ENCODE data around the gene KDM4B.
A peak's percentile ranks its signal among the peaks of the same experiment; 100 is the strongest.

KDM4B gene

DNA sequence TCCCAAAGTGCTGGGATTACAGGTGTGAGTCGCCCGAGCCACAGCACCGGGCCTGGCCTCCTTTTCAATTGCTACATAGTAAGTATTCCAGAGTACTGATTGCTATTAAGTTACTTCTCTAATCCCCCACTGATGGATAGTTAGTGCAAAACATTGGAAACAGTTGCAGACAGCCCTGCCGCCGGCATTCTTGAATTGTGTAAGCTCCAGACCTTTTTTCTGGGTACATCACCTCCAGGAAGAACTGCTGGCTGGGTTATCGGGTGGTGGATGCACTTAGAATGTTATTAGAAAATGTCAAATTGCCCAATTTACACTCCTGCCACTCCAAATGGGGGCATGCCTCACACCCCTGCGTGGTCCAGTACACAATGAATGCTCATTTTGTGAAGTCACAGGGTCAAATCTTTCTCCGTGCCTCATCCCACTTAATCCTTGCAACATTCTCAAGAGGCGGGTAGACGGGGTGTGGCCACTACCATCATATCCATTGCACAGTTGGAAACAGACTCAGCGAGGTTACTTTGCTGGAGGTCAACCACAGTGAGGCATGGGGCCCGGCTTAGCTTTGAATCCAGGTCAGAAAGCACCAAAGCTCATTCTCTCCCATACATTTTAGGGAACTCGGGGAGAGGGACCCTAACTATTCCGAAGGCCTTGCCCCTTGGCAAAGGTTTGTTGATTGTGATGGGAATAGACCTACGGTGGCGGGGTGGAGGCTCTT lies 1.0 kb upstream of the KDM4B start:
- H3K4me3 ChIP-seq (ENCODE audit: low read depth, low read length): peak overlapping the region; percentile 37
- TF ChIP-seq, protein P1, sequence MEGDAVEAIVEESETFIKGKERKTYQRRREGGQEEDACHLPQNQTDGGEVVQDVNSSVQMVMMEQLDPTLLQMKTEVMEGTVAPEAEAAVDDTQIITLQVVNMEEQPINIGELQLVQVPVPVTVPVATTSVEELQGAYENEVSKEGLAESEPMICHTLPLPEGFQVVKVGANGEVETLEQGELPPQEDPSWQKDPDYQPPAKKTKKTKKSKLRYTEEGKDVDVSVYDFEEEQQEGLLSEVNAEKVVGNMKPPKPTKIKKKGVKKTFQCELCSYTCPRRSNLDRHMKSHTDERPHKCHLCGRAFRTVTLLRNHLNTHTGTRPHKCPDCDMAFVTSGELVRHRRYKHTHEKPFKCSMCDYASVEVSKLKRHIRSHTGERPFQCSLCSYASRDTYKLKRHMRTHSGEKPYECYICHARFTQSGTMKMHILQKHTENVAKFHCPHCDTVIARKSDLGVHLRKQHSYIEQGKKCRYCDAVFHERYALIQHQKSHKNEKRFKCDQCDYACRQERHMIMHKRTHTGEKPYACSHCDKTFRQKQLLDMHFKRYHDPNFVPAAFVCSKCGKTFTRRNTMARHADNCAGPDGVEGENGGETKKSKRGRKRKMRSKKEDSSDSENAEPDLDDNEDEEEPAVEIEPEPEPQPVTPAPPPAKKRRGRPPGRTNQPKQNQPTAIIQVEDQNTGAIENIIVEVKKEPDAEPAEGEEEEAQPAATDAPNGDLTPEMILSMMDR (IDR thresholded peaks at IDR 0.05; ENCODE audit: low read depth, low read length): no peak
- DNase-seq (ENCODE audit: low read depth, low spot score): peak; percentile 30
- in situ Hi-C loops (cut with HindIII; ENCODE audit: low sequenced_read_pairs): no loop called here

DNA sequence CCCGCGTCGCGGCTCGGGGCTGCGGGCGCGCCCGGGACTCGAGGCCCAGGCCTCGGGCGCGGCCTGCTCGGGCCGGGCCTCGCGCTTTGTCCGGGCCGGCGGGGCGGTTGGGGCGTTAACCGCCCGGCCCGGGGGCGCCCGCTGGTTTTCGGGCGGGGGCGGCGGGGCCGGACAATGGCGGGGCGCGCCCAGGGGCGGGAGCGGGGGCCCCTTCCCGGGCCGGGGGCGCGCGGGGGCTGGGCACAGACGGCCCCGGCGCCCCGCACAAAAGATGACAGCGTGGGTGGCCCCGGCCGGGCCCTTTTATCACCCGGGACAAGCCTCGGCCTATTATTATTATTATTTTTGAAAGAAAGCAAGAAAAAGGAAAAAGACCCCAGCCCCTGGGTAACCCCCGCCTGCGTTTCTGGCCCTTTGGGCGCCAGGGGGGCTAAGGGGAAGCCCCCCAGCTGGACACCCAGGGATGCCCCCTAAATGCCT lies 419 bp downstream of the KDM4B start:
- in situ Hi-C loops (cut with HindIII; ENCODE audit: low sequenced_read_pairs): no loop called here
- TF ChIP-seq, protein P1 (IDR thresholded peaks at IDR 0.05; ENCODE audit: low read depth, low read length): no peak
- DNase-seq (ENCODE audit: low read depth, low spot score): no peak
- H3K4me3 ChIP-seq (ENCODE audit: low read depth, low read length): peak overlapping the region; percentile 86

DNA sequence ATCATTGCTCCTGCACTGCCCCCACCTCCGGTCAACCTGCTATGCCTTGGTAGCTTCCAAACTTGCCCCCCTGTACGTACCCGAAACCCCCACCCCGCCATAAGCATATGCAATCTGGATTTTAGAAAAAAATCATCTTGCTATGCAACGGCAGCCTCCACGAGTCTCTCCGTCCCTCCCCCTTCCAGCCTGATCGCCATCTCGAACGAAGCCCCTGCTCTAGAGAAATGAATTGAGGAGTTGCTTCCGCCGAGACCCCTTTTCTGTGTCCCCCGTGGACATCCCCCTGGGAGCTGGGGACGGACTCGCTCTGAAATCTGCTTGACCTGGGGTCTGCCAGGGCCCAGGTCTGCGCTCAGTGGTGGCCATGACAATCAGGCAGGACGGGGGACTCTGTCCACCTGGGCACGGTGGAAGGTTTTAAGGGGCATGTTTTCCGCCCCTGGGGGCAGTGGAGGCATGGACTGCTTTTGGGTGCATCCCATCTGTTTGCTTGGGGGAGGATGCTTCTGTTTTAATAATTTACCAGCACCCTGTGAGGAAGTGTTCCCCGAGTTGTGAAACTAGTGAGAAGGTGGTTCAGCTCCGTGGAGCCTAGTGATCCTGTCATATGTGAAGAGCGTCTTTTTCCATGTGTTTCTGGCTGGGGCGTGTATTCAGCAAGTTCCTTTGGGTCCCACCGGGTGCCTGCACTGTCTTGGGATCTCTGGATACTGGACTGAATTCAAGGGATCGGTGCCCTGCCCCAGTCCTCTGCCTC lies 1.0 kb downstream of the KDM4B start:
- in situ Hi-C loops (cut with HindIII; ENCODE audit: low sequenced_read_pairs): no loop called here
- peak; percentile 18 for DNase-seq (ENCODE audit: low read depth, low spot score)
- peak overlapping the region; percentile 86 for H3K4me3 ChIP-seq (ENCODE audit: low read depth, low read length)
- TF ChIP-seq, protein P1 (IDR thresholded peaks at IDR 0.05; ENCODE audit: low read depth, low read length): no peak

DNA sequence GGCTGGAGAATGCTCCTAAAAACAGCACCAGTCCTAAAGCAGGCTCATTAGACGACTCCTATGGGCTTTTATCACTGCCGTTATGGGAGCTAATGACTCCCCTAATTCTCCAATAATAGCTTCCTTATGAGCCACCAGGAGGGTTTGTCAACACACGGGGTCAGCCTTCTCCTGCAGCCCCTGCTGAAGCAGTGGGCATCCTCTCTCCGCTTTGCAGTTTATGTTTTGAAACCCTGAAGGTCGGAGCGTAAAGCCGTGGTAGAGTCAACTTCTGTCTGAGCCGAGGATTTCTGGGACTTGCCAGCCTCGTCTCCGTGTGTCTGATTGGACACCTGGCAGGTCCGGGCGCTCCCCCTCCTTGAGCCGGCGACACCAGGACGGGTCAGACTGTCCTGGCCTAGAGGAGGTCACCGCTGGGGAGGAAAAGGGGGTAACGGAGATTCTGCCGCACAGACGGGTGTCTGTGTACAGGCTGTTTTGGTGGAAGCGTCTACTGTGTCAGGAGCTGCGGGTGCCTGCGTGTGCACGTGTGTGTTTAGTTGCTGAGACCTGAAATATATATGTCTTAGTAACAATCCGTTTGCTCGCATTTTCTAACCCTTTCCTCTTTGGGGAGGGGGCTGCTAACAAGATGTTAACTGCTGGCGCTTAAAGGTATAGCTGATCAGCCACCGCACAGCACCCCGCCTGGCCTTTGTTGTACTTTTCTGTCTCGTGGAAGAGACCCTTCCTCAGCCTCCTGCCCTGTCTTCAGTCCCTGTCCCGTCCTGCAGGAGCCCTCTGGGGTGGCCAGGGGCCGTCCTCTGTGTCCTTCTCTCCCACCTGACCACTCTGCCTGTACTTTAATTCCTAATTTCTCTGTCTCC lies 1.9 kb downstream of the KDM4B start:
- in situ Hi-C loops (cut with HindIII; ENCODE audit: low sequenced_read_pairs): no loop called here
- TF ChIP-seq, protein P1 (IDR thresholded peaks at IDR 0.05; ENCODE audit: low read depth, low read length): peak; percentile 9
- DNase-seq (ENCODE audit: low read depth, low spot score): peak; percentile 29
- H3K4me3 ChIP-seq (ENCODE audit: low read depth, low read length): peak overlapping the region; percentile 86

DNA sequence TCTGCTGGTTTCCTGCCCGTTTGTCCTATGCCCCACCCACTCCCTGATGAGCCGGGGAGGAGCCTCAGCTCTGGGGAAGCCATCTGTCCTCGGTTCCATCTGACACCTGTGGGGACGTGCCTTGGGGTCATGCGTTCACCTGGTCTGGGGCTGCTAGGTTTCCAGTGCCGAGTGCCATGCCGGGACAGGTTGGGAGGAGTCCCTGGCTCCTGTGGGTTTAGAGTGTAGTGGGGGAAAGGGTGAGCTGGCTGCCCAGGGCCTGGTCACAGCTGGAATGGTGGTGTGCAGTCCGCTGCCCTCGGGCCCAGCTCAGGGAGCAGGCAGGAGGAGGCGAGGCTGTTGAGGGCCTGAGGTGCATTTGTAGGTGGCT lies 2.5 kb downstream of the KDM4B start:
- TF ChIP-seq, protein P1 (IDR thresholded peaks at IDR 0.05; ENCODE audit: low read depth, low read length): no peak

DNA sequence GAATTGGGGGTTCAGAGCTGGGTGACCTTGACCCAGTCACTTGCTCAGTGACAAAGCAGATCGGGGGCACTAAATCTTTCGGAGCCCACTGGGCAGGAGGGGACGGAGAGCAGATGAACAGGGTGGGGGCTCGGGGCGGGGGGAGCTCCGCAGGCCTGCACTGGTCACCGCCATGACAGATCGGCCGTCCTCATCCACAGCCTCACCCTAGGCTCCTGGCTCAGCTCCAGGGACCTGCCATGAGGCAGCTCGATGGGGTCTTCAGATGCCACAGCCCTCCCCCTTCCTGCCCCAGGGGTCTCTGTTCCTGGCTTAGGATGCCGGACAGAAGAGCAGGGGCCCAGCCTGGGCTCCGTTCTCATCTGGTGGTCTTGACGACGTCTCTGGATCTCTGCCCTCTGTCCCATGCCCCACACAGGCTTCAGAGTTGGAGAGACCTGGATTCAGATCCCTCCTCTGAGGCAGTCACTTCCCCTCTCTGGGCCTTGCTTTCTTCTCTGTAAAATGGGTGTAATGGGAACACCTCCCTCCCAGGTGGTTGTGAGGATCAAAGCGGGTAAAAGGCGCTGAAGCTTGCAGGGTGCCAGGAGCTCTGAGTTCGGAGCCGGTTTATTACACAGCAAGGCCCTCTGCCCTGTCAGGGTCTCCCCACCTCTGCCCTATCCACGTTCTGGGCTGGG lies 3.0 kb downstream of the KDM4B start:
- DNase-seq (ENCODE audit: low read depth, low spot score): no peak
- H3K4me3 ChIP-seq (ENCODE audit: low read depth, low read length): peak overlapping the region; percentile 86
- TF ChIP-seq, protein P1 (IDR thresholded peaks at IDR 0.05; ENCODE audit: low read depth, low read length): no peak
- in situ Hi-C loops (cut with HindIII; ENCODE audit: low sequenced_read_pairs): no loop called here

More for the DNA sequence above, 2.5 kb downstream of the KDM4B start:
- H3K4me3 ChIP-seq (ENCODE audit: low read depth, low read length): peak overlapping the region; percentile 86
- in situ Hi-C loops (cut with HindIII; ENCODE audit: low sequenced_read_pairs): no loop called here
- DNase-seq (ENCODE audit: low read depth, low spot score): peak; percentile 17
